Thoracic aorta (tissue), 2 donors: ENCODE measurements around the gene CRYGA. TPM values are rescaled to one million over a fixed set of nuclear protein-coding genes. Genes with fewer than 3 reads are reported as not detected.
"Not testable (repeated sequence)": the region's sequence is repeated elsewhere in the genome, so short reads cannot be mapped to it uniquely, and the experiment has no call there.

Experiments used
- ATAC-seq: fragments of 150-250 bp; one replicate; pipeline ENCODE4 v1.8.0; 2017; ENCODE audit warnings: low read depth; ENCODE audit not compliant: insufficient number of reproducible peaks, low FRiP score
- DNase-seq: peaks from one replicate; pipeline ENCODE4 v3.0.0-alpha.2; 2020; ENCODE audit warnings: low spot score
- H3K27ac ChIP-seq, 2 donors: fragments of 200-600 bp; sonication (generic); 1 replicate in 1 of 2; 2 replicates in 1 of 2; pipeline ENCODE4 v1.5.1; 2016; ENCODE audit warnings: mild to moderate bottlenecking in 2 of 2, moderate library complexity in 2 of 2
- H3K27me3 ChIP-seq: fragments of 200-600 bp; sonication (generic); replicated peaks from 2 replicates; pipeline ENCODE4 v1.6.0; 2016; ENCODE audit warnings: mild to moderate bottlenecking; ENCODE audit not compliant: insufficient read depth
- H3K36me3 ChIP-seq: fragments of 200-600 bp; sonication (generic); one replicate; pipeline ENCODE4 v1.5.1; 2016
- H3K4me1 ChIP-seq, 2 donors: fragments of 200-600 bp; sonication (generic); 1 replicate in 1 of 2; 2 replicates in 1 of 2; pipeline versions ENCODE4 v1.5.1 to v1.6.0; 2016; ENCODE audit warnings: low read depth in 2 of 2, mild to moderate bottlenecking in 1 of 2; ENCODE audit not compliant: control insufficient read depth in 1 of 2
- H3K4me3 ChIP-seq: fragments of 200-600 bp; sonication (generic); 2 replicates; pipeline ENCODE4 v1.5.1; 2016; ENCODE audit warnings: mild to moderate bottlenecking
- H3K9me3 ChIP-seq: fragments of 200-600 bp; sonication (generic); 2 replicates; pipeline ENCODE4 v1.5.1; 2016
- total RNA-seq, 2 donors: library from RNA; depleted of rRNA; stranded (reverse); fragments of >200 nt; gene quantifications; one replicate each; pipeline versions ENCODE4 v1.1.0 to v1.2.3, GENCODE V29; 2016
- TF ChIP-seq, protein P1 (sequence below): fragments of 200-600 bp; sonication (generic); IDR thresholded peaks from one replicate; pipeline ENCODE4 v1.5.1; 2019; ENCODE audit warnings: antibody characterized with exemption

CRYGA gene
- total RNA-seq, 2 donors from 2014 or later = not detected

DNA sequence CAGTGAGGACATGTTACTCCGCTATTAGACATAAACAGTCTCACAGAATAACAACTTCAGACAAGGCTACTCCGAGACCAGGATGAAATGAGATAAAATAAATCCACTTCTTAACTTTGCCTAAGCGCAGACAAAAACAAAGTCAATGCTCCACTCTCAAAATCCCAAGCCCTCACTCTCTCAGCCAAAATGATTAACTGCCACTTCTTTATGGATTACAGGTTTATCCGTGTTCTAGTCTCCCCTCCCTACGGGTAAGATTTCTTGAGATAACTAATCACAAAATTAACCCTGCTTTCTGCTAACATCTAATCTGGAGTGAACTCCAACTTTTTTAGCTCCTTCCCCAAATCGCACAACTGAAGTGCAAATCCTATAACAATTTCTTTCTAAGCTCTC is 32.7 kb downstream of the CRYGA start:
- TF ChIP-seq, protein P1, sequence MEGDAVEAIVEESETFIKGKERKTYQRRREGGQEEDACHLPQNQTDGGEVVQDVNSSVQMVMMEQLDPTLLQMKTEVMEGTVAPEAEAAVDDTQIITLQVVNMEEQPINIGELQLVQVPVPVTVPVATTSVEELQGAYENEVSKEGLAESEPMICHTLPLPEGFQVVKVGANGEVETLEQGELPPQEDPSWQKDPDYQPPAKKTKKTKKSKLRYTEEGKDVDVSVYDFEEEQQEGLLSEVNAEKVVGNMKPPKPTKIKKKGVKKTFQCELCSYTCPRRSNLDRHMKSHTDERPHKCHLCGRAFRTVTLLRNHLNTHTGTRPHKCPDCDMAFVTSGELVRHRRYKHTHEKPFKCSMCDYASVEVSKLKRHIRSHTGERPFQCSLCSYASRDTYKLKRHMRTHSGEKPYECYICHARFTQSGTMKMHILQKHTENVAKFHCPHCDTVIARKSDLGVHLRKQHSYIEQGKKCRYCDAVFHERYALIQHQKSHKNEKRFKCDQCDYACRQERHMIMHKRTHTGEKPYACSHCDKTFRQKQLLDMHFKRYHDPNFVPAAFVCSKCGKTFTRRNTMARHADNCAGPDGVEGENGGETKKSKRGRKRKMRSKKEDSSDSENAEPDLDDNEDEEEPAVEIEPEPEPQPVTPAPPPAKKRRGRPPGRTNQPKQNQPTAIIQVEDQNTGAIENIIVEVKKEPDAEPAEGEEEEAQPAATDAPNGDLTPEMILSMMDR = no peak
- DNase-seq (no peak), ATAC-seq (no peak)
- H3K4me3 ChIP-seq = no peak overlapping the region
- no peaks in the 10 kb centered on the region for H3K36me3 ChIP-seq
- H3K27ac ChIP-seq = no peak overlapping the region
- H3K27me3 ChIP-seq = no peaks in the 10 kb centered on the region
- no peaks in the 10 kb centered on the region for H3K4me1 ChIP-seq
- no peaks in the 10 kb centered on the region for H3K9me3 ChIP-seq

GRCh38 chr2:208129744-208130711 is 33.4 kb downstream of the CRYGA start, which contains the start of gene CRYGC:
Gene CRYGC (minus strand): TSS chr2:208129828. CDS start chr2:208129792, 36 bp downstream.
- Histone ChIP-seq H3K36me3 (no peaks in the 10 kb centered on the region), H3K9me3 (no peaks in the 10 kb centered on the region), H3K4me3 (no peak within 1 kb of the TSS), H3K27me3 (no peaks in the 10 kb centered on the region), H3K27ac (no peak within 1 kb of the TSS), H3K4me1 (no peaks in the 10 kb centered on the region)
- TF ChIP-seq, protein P1 = no peak
- no peak for DNase-seq
- ATAC-seq = no peak

- no peaks in the 10 kb centered on the region for H3K36me3 ChIP-seq
- TF ChIP-seq, protein P1 = no peak
- no peaks in the 10 kb centered on the region for H3K9me3 ChIP-seq
- H3K4me1 ChIP-seq = peaks cover 0 to 3% of the 10 kb centered on the region in 2 donors
- no peaks in the 10 kb centered on the region for H3K27me3 ChIP-seq
- no peak for ATAC-seq
- no peak for DNase-seq
- H3K4me3 ChIP-seq = no peak overlapping the region
- H3K27ac ChIP-seq = no peak overlapping the region
Observed at GRCh38 chr2:208128136-208128535, 35.3 kb downstream of the CRYGA start.

DNA sequence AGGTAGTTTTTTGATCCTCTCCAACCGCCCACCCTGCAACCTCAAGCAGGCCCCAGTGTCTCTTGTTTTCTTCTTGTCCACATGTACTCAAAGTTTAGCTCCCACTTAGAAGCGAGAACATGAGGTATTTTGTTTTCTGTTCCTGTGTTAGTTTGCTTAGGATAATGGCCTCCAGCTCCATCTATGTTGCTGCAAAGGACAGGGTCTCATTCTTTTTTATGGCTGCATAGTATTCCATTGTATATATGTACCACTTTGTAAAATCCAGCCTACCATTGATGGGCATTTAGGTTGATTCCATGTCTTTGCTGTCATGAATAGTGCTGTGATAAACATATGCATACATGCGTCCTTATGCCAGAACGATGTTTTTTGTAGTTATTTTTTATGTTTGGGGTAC is 36.3 kb downstream of the CRYGA start:
- H3K27me3 ChIP-seq = no peaks in the 10 kb centered on the region
- no peaks in the 10 kb centered on the region for H3K36me3 ChIP-seq
- H3K4me3 ChIP-seq = no peak overlapping the region

DNA sequence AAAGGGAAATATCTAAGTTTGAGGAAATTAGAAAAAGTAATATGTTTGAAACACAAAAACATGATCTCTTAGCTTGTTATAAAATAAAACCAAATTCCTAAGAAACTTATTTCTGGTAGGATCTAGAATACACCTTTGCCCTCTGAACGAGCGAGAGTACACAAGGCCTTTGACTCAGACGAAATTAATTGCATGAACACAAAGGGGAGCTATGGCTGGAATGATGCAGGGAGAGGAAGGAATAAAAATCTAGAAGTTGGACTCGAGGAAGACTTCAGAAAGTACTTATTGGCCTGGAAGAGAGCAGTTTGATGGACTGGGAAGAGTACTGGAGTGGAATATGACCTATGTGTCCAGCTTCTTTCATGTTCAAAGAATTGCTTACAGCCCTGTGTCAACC is 38.1 kb downstream of the CRYGA start:
- Histone ChIP-seq H3K4me3 (no peak overlapping the region), H3K27ac (no peak overlapping the region), H3K36me3 (no peaks in the 10 kb centered on the region), H3K9me3 (no peaks in the 10 kb centered on the region), H3K4me1 (peaks cover 0 to 3% of the 10 kb centered on the region in 2 donors), H3K27me3 (no peaks in the 10 kb centered on the region)
- DNase-seq (no peak), ATAC-seq (no peak)
- TF ChIP-seq, protein P1 = no peak

More for the DNA sequence above, 36.3 kb downstream of the CRYGA start:
- H3K9me3 ChIP-seq = no peaks in the 10 kb centered on the region
- ATAC-seq = no peak
- DNase-seq = no peak
- H3K27ac ChIP-seq = no peak overlapping the region
- TF ChIP-seq, protein P1 = no peak
- H3K4me1 ChIP-seq = peaks cover 0 to 3% of the 10 kb centered on the region in 2 donors

DNA sequence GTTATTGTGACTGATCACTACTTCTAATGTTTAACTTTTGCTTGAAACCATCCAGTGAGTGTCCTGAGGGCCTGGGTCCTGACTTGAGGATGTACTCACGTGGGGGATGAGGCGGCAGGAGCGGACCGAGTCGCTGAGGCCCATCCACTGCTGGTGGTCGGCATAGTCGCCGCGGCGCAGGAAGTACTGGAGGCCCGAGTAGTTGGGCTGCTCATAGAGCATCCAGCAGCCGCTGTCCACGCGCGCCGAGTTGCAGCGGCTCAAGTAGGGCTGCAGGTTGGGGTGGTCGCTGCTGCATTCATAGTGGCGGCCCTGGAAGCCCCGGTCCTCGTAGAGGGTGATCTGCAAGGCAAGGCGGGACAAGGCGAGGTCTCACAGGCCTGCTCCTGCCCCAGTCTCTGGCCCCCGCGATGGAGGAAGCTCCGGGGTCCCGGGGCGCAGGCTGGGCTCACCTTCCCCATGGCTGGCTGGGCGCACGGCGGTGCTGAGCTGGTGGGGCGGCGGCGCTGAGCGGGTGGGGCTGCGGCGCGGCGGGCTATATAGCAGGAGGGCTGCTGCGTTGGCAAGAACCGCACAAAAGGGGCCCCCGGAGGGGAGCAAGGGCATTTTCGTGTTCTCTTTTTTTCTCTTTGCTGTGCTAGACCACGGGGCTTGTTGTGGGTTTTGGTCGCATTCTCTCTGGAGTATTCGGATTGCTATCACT is 39.2 kb downstream of the CRYGA start, which contains the start of gene CRYGD:
Gene CRYGD, minus strand, starts transcription at position 512 of the 703 bp plus-strand sequence. Its CDS starts 51 bp downstream, at position 461.
- H3K36me3 ChIP-seq, H3K27me3 ChIP-seq, H3K27ac ChIP-seq, DNase-seq, H3K9me3 ChIP-seq, H3K4me1 ChIP-seq, ATAC-seq: not testable (repeated sequence)
- peak within 1 kb of the TSS; percentile 20 for H3K4me3 ChIP-seq
